GM06990 (cell line): ENCODE data around the gene S100A6.

Source experiments
- DNase-seq: peaks from one replicate; pipeline ENCODE4 v3.0.0-alpha.2; 2011; ENCODE audit not compliant: insufficient read length; ENCODE audit errors: extremely low read depth
- H3K27me3 ChIP-seq: replicated peaks from 2 replicates; pipeline ENCODE4 v1.6.0; 2011; ENCODE audit warnings: low read length; ENCODE audit not compliant: control insufficient read depth, insufficient read depth
- H3K36me3 ChIP-seq: 2 replicates; pipeline ENCODE4 v1.5.1; 2011; ENCODE audit warnings: low read length; ENCODE audit not compliant: control insufficient read depth, insufficient read depth
- H3K4me3 ChIP-seq: replicated peaks from 2 replicates; pipeline ENCODE4 v1.5.1; 2011; ENCODE audit warnings: low read depth, mild to moderate bottlenecking, control low read depth, low read length
- TF ChIP-seq, protein P1 (sequence below): IDR thresholded peaks from 2 replicates; pipeline ENCODE4 v1.5.1; 2011; ENCODE audit warnings: low read length, control low read depth, mild to moderate bottlenecking, inconsistent platforms; ENCODE audit not compliant: insufficient read depth, poor library complexity, severe bottlenecking

The S100A6 gene

DNA sequence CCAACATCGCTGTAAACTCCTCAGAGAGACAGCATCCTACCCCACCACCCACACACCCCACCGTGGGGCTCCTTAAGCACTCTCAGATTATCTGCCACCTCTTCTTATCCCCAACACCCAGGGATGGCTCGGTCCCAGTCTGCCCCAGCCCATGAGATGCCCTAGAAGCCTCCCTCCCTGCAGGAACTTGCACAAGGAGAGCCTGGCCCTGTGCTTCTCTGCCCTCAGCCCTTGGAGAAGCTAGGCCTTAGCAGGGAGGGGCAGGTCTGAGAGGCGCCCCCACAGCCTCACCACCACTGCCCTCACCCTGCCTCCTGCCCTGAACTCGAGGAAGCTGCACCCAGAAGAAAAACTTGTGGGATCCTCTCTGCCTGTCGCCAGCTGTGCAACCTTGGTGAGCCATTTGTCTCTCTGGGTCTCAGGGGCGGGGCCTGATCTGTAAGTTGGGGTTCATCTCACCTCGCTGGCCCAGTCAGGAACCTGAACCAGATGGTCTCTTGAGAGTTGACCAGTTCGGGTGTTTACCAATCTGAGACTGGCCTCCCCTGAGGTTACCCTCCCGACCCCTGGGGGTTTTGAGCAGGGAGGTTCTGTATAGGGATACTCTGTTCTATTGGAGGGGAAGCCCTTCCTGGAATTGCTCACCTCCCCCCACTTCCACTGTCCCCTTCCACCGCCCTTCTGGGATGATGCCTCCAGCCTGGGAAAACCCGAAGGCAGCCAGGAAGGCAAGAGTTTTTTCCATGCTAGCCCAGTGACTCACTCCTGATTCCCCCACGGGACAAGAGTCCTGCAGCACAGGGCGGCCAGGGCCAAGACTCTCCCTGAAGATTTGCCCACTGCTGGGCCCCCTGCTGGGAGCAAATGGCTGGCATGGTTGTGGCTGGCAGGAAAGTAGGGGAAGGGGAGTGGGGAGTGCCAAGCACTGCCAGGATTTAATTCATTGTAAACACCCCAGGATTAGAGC is 13.2 kb upstream of the S100A6 start, which contains the start of gene S100A3:
TSS of gene S100A3 (minus strand) at position 537 of the 967 bp plus-strand sequence. CDS start 773 bp downstream, outside the sequence.
- Histone ChIP-seq H3K4me3 (no peak within 1 kb of the TSS), H3K36me3 (no peaks in the 10 kb centered on the region), H3K27me3 (no peaks in the 10 kb centered on the region; the same call in 1 of the 2 replicates)
- TF ChIP-seq, protein P1, sequence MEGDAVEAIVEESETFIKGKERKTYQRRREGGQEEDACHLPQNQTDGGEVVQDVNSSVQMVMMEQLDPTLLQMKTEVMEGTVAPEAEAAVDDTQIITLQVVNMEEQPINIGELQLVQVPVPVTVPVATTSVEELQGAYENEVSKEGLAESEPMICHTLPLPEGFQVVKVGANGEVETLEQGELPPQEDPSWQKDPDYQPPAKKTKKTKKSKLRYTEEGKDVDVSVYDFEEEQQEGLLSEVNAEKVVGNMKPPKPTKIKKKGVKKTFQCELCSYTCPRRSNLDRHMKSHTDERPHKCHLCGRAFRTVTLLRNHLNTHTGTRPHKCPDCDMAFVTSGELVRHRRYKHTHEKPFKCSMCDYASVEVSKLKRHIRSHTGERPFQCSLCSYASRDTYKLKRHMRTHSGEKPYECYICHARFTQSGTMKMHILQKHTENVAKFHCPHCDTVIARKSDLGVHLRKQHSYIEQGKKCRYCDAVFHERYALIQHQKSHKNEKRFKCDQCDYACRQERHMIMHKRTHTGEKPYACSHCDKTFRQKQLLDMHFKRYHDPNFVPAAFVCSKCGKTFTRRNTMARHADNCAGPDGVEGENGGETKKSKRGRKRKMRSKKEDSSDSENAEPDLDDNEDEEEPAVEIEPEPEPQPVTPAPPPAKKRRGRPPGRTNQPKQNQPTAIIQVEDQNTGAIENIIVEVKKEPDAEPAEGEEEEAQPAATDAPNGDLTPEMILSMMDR = no peak
- no peak for DNase-seq

DNA sequence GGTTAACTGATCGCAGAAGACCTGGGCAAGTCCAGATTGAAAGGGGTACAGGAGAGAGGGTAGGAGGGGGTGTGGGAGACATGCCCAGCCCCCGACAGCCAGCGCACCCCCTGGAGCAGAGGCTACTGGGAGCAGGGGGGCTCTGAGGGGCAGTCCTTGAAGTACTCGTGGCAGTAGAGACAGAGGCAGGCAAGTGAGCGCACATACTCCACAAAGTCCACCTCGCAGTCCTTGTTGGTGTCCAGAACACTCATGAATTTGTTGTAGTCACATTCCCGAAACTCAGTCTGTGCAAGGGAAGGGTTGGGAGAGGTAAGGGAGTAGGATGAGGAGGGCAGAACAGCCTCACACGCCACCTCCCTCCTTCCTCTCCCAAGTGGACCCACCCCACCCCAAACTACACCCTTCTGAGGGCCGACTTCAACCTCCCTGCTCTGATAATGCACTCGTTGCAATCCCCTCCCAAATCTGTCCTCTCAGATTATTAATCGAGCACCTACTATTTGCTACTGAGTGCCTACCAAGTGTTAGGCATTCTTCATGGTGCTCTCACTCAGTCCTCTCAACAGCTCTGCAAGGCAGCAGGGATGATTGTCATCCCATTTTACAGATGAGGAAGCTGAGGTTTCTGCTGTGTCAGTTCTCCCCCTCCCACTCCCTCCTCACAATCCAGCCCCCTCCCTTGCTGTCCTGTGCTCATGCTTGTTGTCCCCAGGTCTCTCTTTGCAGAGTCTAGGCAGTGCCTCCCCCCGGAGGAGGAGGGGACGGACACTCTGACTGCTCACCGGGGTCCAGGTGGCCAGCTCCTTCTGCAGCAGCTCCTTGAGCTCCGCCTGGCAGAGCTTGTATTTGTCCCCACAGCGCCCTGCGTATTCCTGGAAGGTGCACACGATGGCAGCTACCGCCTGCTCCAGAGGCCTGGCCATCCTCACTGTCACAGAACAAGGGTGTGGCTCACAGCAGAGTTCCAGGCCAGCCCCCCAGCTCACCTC is 12.1 kb upstream of the S100A6 start:
- TF ChIP-seq, protein P1 = no peak
- H3K27me3 ChIP-seq = no peaks in the 10 kb centered on the region; the same call in 1 of the 2 replicates
- DNase-seq = no peak
- no peaks in the 10 kb centered on the region for H3K36me3 ChIP-seq
- H3K4me3 ChIP-seq = no peak overlapping the region

DNA sequence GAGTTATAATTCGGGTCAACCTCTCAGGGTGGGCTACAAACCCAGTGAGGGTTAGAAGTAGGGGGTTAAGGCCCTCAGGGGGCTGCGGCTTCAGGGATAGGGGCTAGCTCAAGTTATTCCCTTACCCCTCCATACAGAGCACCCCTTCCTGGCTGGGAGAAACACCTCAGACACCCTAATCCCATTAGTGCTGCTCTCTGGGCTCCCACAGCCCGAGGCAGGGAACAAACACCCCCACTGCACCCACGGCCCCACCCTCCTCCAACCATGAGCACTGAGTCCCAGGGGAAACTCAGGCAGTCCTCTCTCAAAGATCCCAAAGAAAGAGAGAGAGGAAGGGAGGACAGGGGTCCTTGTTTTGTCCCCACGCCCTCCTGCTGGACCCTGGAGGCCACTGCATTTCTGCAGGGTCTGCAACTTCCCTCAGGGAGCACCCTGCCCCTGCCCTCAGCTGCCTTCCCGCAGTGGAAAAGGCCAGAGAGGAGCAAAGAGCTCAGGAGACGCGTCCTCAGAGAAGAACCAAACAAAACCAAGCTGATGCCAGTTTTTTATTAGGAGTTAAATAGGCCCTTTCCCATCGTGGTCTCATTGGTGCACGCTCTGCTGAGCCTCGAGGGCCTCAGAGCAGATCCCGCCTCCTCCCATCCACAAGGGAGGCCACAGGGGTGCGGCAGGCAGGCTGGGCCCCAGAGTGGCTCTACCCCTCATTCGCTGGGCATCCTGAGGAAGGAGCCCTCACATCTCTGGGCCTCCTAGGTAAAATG is 11.2 kb upstream of the S100A6 start:
- no peak for DNase-seq
- H3K36me3 ChIP-seq = no peaks in the 10 kb centered on the region
- no peak overlapping the region for H3K4me3 ChIP-seq
- TF ChIP-seq, protein P1 = no peak
- H3K27me3 ChIP-seq = no peaks in the 10 kb centered on the region; the same call in 1 of the 2 replicates

DNA sequence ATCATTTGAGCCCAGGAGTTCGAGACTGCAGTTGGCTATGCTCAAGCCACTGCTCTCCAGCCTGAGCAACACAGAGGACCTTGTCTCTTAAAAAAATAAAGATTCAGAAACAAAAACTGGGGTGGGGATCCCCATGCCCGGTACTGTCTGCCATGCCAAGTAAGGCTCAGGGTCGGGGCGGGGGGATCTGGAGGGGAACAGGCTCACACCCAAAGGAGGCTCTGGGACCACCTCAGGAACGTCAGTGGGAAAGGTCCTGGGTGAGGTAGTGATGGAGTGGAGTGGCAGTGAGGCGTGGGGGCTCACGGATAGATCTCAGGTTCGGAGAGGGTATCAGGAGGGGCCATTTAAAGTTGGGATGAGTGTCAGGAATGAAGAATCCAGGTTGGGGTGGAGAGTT is 10.6 kb upstream of the S100A6 start:
- DNase-seq = no peak
- Histone ChIP-seq H3K4me3 (no peak overlapping the region), H3K36me3 (no peaks in the 10 kb centered on the region), H3K27me3 (no peaks in the 10 kb centered on the region; the same call in 1 of the 2 replicates)
- TF ChIP-seq, protein P1 = no peak
